SJCRH30 (cell line): ENCODE data around the gene ZNF292. TPM values are rescaled to one million over a fixed set of nuclear protein-coding genes. Genes with fewer than 3 reads are reported as not detected.
"Not testable (repeated sequence)": the region's sequence is repeated elsewhere in the genome, so short reads cannot be mapped to it uniquely, and the experiment has no call there.

ENCODE experiments used
- DNase-seq, 2 experiments: peaks; one replicate each; pipeline ENCODE4 v3.0.0-alpha.2; 2015 to 2020
- H3K27ac ChIP-seq: fragments of 250-450 bp; sonication (Bioruptor Pico); 2 replicates; pipeline ENCODE4 v1.5.1; 2020; ENCODE audit warnings: mild to moderate bottlenecking, moderate library complexity
- H3K27me3 ChIP-seq: fragments of 250-450 bp; sonication (Bioruptor Pico); 2 replicates; pipeline ENCODE4 v1.5.1; 2020; ENCODE audit warnings: mild to moderate bottlenecking, moderate library complexity
- H3K36me3 ChIP-seq: fragments of 250-450 bp; sonication (Bioruptor Pico); 2 replicates; pipeline ENCODE4 v1.5.1; 2020; ENCODE audit warnings: mild to moderate bottlenecking, moderate library complexity
- H3K4me1 ChIP-seq: fragments of 250-450 bp; sonication (Bioruptor Pico); 2 replicates; pipeline ENCODE4 v1.5.1; 2020; ENCODE audit warnings: mild to moderate bottlenecking, moderate library complexity
- H3K4me3 ChIP-seq: fragments of 250-450 bp; sonication (Bioruptor Pico); 2 replicates; pipeline ENCODE4 v1.5.1; 2020; ENCODE audit warnings: mild to moderate bottlenecking, moderate library complexity
- H3K9me3 ChIP-seq: fragments of 250-450 bp; sonication (Bioruptor Pico); replicated peaks from 2 replicates; pipeline ENCODE4 v1.5.1; 2020; ENCODE audit warnings: mild to moderate bottlenecking, moderate library complexity
- total RNA-seq: library from RNA; depleted of rRNA; stranded (reverse); fragments of >200 nt; shearing (Covaris generic); gene quantifications from 2 replicates; pipeline ENCODE4 v1.2.3, GENCODE V29; 2014

Gene ZNF292
- total RNA-seq, 1 experiment from 2014 or later: 29.3 TPM

DNA sequence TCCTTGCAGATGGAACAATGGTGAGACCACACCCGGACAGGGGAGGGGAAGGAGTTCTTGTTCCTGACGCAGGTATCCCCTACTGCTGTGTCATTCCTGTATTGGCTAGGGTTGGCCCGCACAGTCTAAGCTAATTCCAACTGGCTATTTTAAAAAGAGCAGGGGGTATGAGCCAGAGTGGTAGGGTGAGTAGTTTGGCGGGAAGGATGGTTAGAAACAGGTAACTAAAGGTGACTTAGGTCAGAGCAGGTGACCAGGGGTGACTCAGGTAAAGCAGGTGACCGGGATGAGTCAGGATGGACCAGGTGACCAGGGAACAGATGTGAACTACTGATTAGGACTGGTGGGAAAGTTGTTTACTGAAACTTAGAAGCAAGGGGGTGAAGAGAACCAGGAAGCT, 58.0 kb downstream of the ZNF292 start:
- Histone ChIP-seq H3K4me3 (no peak overlapping the region), H3K27ac (no peak overlapping the region), H3K36me3 (peaks cover 11% of the 10 kb centered on the region), H3K27me3 (no peaks in the 10 kb centered on the region), H3K9me3 (no peaks in the 10 kb centered on the region), H3K4me1 (no peaks in the 10 kb centered on the region)
- no peak for DNase-seq

DNA sequence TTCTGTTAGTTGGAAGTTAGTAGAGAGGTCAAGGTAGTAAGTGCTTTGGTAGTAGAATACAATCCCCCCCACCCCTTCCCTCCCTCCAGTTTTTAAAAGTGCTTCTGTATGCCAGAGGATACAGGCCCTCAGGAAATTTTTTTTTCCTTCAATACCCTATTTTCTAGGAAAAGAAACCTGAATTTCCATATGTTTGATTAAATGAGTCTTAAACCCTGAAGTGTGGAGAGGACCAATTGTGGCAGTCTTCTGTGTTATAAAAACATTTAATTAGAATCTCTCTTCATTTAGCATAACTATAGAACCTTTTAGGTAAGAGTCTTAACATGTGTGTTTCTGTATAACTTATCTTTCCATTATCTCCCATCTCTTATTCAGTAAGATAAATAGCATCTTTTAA, 59.5 kb downstream of the ZNF292 start:
- peaks cover 16% of the 10 kb centered on the region for H3K36me3 ChIP-seq
- DNase-seq: no peak
- no peaks in the 10 kb centered on the region for H3K4me1 ChIP-seq
- no peaks in the 10 kb centered on the region for H3K9me3 ChIP-seq
- no peak overlapping the region for H3K27ac ChIP-seq
- H3K4me3 ChIP-seq: no peak overlapping the region
- no peaks in the 10 kb centered on the region for H3K27me3 ChIP-seq

DNA sequence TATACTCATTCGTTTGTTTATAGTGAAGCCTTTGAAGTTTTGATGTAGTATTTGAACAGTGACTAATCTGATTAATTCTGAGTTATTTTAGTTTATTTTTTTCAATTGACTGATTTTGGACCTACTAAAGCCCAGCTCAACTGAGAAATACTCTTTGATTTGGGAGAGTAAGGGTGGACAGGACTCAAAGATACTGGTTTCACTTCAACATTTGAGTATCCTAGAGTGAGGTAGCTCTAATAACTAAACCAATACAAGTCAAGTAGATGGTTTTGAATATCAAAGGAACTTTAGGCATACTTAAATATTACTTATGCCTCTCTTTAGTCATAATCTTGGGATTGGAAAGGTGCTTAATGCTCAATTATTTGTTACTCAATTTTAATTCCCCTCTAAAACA, 65.6 kb downstream of the ZNF292 start:
- H3K4me3 ChIP-seq: no peak overlapping the region
- H3K9me3 ChIP-seq: no peaks in the 10 kb centered on the region; the same call in 1 of the 2 replicates
- no peak for DNase-seq
- no peaks in the 10 kb centered on the region for H3K27me3 ChIP-seq
- H3K36me3 ChIP-seq: peaks cover 61% of the 10 kb centered on the region
- H3K27ac ChIP-seq: no peak overlapping the region
- no peaks in the 10 kb centered on the region for H3K4me1 ChIP-seq

DNA sequence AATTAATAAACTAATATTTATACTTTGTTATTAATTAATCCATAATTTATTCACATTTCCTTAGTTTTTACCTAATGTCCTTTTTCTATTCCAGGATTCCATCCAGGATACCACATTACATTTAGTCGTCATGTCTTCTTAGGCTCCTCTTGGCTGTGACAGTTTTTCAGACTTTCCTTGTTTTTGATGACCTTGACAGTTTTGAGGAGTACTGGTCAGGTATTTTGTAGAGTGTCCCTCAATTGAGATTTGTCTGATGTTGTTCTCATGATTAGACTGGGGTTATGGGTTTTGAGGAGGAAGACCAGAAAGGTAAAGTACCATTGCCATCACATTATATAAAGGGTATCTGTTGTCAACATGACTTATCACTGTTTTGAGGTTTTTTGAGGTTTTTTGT, 67.3 kb downstream of the ZNF292 start:
- Histone ChIP-seq H3K4me3 (no peak overlapping the region), H3K27me3 (no peaks in the 10 kb centered on the region), H3K27ac (no peak overlapping the region), H3K4me1 (no peaks in the 10 kb centered on the region), H3K9me3 (no peaks in the 10 kb centered on the region; the same call in 1 of the 2 replicates), H3K36me3 (peaks cover 54% of the 10 kb centered on the region)
- DNase-seq: no peak

DNA sequence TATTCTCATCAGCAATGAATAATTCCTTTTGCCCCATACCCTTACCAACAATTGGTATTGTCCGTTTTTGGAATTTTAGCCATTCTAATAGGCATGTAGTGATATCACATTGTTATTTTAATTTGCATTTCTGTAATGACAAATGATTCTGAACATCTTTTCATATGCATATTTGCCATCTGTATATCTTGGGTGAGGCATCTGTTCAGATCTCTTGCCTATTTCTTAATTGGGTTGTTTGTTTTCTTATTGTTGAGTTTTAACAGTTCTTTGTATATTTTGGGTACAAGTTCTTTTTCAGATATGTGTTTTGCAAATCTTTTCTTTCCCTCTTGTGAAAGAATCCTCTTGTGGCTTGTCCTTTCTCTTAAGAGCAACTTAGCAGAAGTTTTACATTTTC, 69.6 kb downstream of the ZNF292 start:
- no peak overlapping the region for H3K27ac ChIP-seq
- DNase-seq: no peak
- H3K4me1 ChIP-seq: no peaks in the 10 kb centered on the region
- no peaks in the 10 kb centered on the region for H3K27me3 ChIP-seq
- no peak overlapping the region for H3K4me3 ChIP-seq
- H3K9me3 ChIP-seq: no peaks in the 10 kb centered on the region; the same call in 1 of the 2 replicates
- H3K36me3 ChIP-seq: peaks cover 60% of the 10 kb centered on the region

DNA sequence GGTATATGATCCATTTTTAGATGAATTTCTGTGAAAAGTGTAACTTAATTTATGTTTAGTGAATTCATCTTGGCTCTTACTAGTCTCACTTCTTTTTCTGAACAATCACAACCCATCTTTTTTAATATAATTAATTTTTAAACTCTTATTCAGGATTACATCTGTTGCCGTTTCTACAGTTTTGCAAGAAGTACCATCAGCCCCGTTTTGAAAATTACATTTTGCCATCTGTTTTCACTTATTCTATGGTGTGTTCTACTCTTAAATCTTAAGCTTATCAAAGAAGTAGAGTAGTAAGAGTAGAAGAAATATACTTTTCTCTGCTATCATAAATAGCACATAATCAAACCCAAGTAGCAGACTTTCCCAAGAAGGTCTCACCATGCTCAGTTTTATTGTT, 70.1 kb downstream of the ZNF292 start:
- DNase-seq: no peak
- H3K36me3 ChIP-seq: peaks cover 58% of the 10 kb centered on the region
- H3K9me3 ChIP-seq: no peaks in the 10 kb centered on the region; the same call in 1 of the 2 replicates
- no peak overlapping the region for H3K4me3 ChIP-seq
- H3K4me1 ChIP-seq: no peaks in the 10 kb centered on the region
- H3K27ac ChIP-seq: no peak overlapping the region
- H3K27me3 ChIP-seq: no peaks in the 10 kb centered on the region

DNA sequence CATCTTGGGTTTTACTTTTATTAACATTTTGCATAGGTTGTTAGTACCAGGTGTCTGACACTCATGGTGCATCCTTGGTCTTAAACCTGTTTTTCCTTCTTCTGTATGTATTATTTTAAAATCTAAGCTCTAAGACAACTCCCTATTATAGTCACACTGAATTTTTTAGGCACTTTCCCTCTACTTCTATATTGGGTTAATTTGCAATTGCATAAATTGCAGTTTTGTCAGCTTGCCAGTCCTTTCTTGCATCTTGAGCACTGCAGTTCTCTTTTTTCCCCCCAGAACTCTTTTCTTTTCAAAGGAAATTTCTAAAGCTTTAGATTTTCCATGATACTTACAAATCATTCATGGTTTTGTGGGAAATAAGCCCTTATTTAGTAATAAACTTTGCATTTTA, 70.6 kb downstream of the ZNF292 start:
- H3K4me1 ChIP-seq: no peaks in the 10 kb centered on the region
- H3K36me3 ChIP-seq: peaks cover 55% of the 10 kb centered on the region
- no peaks in the 10 kb centered on the region; the same call in 1 of the 2 replicates for H3K9me3 ChIP-seq
- H3K27me3 ChIP-seq: no peaks in the 10 kb centered on the region
- no peak for DNase-seq
- no peak overlapping the region for H3K27ac ChIP-seq
- no peak overlapping the region for H3K4me3 ChIP-seq

DNA sequence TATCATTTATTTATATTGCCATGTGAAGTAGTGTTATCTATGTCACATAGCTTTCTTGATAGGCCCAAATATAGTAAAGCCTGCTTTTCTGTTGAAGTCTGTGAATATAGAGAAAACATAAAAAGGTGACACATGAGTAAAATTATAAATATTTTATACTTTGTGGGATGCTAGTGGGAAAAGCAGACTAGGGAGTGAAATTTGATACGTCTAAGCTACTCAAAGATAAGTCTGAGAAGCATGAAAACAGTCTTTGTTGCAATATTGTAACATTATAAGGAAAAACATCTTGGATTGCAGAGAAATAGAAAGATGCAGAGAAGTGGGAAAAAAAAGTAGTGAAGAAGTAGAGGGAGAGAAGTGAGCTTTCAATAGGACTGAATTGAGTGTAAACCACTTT, 75.4 kb downstream of the ZNF292 start:
- Histone ChIP-seq H3K36me3 (peaks cover 23% of the 10 kb centered on the region), H3K9me3 (no peaks in the 10 kb centered on the region), H3K27ac (no peak overlapping the region), H3K4me1 (no peaks in the 10 kb centered on the region), H3K27me3 (no peaks in the 10 kb centered on the region), H3K4me3 (no peak overlapping the region)
- DNase-seq: no peak

DNA sequence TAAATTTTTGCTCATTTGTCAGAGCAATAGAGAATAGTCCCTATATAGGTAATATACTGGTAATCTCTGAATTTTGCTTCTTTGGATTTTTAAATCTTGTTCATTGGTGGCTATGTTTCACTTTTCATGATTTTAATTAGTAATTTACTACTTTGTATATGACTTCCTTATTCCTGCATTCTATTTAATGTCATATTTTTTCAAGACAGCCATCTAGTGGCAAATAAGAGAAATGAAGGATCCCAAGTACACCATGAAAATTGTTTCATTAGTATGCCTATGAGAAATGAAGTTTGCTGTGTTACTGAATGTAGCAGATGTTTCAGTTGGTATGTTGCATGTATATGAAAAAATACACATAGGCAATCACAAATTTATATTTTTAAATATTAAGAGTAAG, 82.4 kb downstream of the ZNF292 start:
- no peak overlapping the region for H3K4me3 ChIP-seq
- H3K36me3 ChIP-seq: peaks cover 20% of the 10 kb centered on the region; the same call in 1 of the 2 replicates
- 0 out of 2 replicates have a peak, but pooled peaks cover 3% of the 10 kb centered on the region for H3K9me3 ChIP-seq
- DNase-seq: peak in 1 of 2 experiments; percentile 20
- H3K27me3 ChIP-seq: no peaks in the 10 kb centered on the region
- no peaks in the 10 kb centered on the region for H3K4me1 ChIP-seq
- H3K27ac ChIP-seq: no peak overlapping the region

DNA sequence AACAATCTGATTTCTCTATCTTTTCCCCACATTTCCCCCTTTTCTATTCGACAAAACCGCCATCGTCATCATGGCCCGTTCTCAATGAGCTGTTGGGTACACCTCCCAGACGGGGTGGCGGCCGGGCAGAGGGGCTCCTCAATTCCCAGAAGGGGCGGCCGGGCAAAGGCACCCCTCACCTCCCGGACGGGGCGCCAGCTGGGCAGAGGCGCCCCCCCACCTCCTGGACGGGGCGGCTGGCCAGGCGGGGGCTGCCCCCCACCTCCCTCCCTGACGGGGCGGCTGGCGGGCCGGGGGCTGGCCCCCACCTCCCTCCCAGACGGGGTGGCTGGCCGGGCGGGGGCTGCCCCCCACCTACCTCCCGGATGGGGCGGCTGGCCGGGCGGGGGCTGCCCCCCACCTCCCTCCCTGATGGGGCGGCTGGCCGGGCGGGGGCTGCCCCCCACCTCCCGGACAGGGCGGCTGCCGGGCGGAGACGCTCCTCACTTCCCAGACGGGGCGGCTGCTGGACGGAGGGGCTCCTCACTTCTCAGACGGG, 83.8 kb downstream of the ZNF292 start:
- H3K9me3 ChIP-seq, H3K27ac ChIP-seq, DNase-seq: not testable (repeated sequence)

DNA sequence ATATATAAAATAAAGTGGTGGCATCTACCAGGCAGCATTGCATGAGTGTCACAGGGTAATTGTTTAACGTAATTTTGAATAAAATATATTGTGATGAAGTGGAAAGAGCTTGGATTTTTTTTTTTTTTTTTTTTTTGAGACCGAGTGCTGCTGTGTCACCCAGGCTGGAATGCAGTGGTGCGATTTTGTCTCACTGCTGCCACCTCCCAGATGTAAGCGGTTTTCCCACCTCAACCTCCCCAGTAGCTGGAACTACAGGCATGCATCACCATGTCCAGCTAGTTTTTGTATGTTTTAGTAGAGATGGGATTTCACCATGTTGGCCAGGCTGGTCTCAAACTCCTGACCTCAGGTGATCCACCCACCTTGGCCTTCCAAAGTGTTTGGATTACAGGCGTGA, 85.9 kb downstream of the ZNF292 start:
- Histone ChIP-seq H3K4me1 (no peaks in the 10 kb centered on the region), H3K4me3 (no peak overlapping the region), H3K27ac (no peak overlapping the region), H3K27me3 (no peaks in the 10 kb centered on the region), H3K9me3 (0 out of 2 replicates have a peak, but pooled peaks cover 3% of the 10 kb centered on the region), H3K36me3 (peaks cover 38% of the 10 kb centered on the region)
- DNase-seq: no peak

More for the DNA sequence above, 83.8 kb downstream of the ZNF292 start:
- peaks cover 22% of the 10 kb centered on the region for H3K36me3 ChIP-seq
- H3K4me3 ChIP-seq, H3K4me1 ChIP-seq, H3K27me3 ChIP-seq: not testable (repeated sequence)

DNA sequence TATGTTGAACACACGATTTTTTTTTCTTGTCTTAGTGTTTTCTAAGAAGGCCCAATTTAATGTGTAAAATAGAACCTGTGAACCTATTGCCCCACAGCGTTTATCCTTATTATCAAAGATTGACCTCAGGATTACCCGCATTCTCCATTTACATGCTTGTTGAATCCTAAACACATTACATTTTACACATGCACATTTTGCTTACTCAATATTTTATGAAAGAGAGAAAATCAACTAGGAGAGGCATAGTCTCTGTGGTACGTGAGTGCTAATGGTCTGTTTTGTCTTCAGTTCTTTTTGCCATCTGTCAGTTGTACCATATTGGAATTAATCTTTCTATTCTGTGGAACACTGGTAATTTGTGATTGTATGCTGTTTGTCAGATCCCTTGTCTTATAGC, 86.9 kb downstream of the ZNF292 start:
- Histone ChIP-seq H3K27me3 (no peaks in the 10 kb centered on the region), H3K36me3 (peaks cover 41% of the 10 kb centered on the region), H3K27ac (no peak overlapping the region), H3K4me3 (no peak overlapping the region), H3K9me3 (0 out of 2 replicates have a peak, but pooled peaks cover 3% of the 10 kb centered on the region), H3K4me1 (no peaks in the 10 kb centered on the region)
- DNase-seq: no peak

DNA sequence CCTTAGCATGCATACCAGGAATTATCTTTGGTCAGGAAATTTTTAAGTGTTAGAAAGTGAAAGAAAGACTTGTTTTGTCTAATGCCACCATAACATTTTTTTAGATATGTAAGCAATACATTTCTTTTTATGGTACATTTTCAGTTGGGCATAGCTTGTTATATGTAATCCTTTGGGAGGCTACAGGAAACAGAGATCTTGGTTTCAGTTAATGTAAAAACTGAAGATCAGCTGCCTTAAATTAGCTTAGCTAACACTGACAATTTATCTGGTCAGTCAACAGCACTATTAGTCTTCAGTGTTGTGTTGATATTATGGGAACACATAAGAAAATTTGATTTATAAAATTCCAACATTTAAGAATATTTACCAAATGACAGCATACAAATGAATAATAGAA, 88.4 kb downstream of the ZNF292 start:
- H3K9me3 ChIP-seq: no peaks in the 10 kb centered on the region
- no peak overlapping the region for H3K4me3 ChIP-seq
- peaks cover 41% of the 10 kb centered on the region for H3K36me3 ChIP-seq
- no peaks in the 10 kb centered on the region for H3K4me1 ChIP-seq
- no peak for DNase-seq
- no peak overlapping the region for H3K27ac ChIP-seq
- H3K27me3 ChIP-seq: no peaks in the 10 kb centered on the region

DNA sequence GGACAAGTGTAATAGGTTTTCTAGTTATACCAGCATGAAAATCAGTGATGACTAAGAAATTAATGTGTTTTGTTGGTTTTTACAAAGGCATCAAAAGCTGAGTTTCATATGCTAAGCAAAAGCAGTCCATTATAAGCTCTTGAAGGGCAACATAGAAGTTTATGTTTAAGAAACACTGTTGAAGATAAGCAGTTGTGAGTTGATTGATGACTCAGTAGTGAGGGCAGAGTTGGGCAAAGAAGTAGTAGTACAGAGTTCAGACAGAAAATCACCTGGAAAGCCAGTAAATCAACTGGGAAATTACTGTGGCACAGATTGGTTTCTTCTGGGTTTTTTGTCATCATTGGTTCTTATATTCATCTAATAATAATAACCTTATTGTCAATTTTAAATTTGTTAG, 89.0 kb downstream of the ZNF292 start:
- Histone ChIP-seq H3K9me3 (no peaks in the 10 kb centered on the region), H3K36me3 (peaks cover 46% of the 10 kb centered on the region), H3K4me3 (no peak overlapping the region), H3K27me3 (no peaks in the 10 kb centered on the region), H3K4me1 (no peaks in the 10 kb centered on the region), H3K27ac (no peak overlapping the region)
- no peak for DNase-seq

DNA sequence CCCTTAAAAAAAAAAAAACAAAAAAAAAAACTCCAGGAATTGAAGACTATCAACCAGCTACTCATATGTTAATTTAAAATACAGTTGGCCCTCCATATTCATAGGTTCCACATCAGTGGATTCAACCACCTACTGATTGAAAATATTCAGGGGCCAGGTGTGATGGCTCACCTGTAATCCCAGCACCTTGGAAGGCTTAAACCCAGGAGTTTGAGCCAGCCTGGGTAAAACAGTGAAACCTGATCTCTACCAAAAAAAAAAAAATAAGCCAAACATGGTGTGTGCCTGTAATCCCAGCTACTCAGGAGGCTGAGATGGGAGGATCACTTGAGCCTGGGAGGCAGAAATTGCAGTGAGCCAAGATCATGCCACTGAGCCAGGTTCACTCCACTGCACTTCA, 94.7 kb downstream of the ZNF292 start:
- Histone ChIP-seq H3K4me1 (no peaks in the 10 kb centered on the region), H3K27me3 (no peaks in the 10 kb centered on the region), H3K27ac (no peak overlapping the region), H3K4me3 (no peak overlapping the region), H3K9me3 (no peaks in the 10 kb centered on the region), H3K36me3 (peaks cover 47% of the 10 kb centered on the region)
- DNase-seq: no peak

DNA sequence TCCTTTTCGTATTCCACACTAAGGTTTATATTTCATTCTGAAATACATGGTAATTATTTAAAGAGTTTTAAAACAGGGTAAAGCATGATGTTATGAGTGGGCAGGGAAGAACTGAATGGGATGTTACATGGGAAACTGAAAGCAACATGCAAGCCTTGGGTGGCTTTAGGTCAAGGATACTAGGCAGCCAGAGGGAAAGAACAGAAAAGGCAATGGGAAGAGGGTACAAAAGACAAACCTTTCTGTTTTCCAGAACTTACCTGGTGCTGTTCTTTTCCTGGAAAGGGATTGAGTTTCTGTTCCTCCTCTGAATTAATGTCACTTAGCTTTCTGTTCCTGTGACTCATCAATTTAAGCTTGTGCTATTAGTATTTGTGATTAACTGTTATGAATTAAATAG, 95.9 kb downstream of the ZNF292 start:
- Histone ChIP-seq H3K27ac (no peak overlapping the region), H3K27me3 (no peaks in the 10 kb centered on the region), H3K9me3 (no peaks in the 10 kb centered on the region), H3K4me1 (no peaks in the 10 kb centered on the region), H3K36me3 (peaks cover 46% of the 10 kb centered on the region), H3K4me3 (no peak overlapping the region)
- DNase-seq: no peak
